GM19328 (cell line): ENCODE results near the gene BAG1.

Experiments
- ATAC-seq: cut with Tn5 transposase; IDR thresholded peaks from one replicate; pipeline ENCODE4 v1.9.1; 2021; ENCODE audit warnings: mild to moderate bottlenecking, moderate library complexity; ENCODE audit not compliant: unreplicated experiment

Gene BAG1

DNA sequence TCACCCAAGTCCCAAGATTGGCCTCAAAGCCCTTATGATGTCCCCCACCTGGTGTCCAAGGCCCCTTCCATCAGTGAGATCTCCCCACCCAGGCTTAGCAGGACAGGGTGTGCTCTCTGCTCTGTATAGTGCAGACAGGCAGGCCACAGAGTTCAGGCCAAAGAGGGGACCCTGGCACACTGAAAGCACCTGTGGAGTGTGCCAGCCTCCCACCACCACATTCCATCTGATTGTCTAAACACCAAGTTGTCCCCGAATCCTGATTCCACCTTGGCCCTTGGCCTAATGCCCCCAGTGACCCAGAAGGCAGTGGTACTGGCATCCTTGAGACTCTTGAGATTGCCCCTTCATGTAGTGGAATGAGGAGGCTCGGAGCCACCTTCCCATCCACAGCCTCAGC is 19.2 kb downstream of the BAG1 start:
- no peak for ATAC-seq

DNA sequence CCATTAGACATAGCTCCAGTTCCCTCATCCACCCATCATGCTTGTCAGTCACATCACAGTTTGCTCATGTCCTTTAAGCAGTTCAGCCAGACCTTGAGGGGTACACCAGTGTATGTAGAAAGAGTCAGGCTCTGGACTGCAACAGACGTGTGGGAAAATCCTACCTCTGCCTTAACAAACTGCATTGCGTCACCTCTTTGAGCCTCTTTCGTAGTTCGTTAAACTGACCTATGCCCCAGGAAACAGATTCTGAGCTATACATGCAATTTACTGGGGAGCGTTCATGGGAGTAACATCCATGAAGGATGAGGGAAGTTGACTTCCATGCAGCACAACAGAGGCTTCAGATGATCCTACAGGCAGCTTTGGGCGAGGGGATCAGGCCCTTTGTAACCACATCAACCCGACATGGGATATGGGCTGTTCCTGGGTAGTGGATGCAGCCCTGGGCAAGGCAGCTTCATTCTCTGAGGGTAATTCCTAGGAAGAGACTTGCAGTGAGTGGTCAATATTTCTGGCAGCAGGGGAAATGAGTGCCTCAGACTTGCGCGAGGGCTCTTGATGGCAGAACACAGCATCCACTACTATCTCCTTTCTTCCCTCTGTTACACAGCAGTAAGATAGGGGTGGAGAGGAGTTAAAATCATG is 20.2 kb downstream of the BAG1 start:
- ATAC-seq, result no peak

DNA sequence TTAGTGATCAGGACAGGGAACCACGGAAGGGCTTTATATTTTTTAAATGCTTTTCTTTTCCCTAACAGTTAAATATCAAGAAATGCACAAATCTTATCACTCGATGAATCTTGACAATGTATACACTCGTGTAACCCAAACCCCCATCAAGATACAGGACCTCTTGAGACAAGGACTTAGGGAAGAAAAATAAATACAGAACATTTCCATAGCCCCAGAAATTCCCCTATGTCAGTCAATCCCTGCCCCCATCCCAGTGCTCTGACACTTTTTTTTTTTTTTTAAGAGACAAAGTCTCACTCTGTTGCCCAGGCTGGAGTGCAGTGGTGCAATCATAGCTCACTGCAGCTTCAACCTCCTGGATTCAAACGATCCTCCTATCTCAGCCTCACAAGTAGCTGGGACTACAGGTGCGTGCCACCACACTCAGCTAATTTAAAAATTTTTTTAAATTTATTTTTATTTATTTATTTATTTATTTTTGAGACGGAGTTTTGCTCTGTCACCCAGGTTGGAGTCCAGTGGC is 21.8 kb downstream of the BAG1 start:
- no peak for ATAC-seq

DNA sequence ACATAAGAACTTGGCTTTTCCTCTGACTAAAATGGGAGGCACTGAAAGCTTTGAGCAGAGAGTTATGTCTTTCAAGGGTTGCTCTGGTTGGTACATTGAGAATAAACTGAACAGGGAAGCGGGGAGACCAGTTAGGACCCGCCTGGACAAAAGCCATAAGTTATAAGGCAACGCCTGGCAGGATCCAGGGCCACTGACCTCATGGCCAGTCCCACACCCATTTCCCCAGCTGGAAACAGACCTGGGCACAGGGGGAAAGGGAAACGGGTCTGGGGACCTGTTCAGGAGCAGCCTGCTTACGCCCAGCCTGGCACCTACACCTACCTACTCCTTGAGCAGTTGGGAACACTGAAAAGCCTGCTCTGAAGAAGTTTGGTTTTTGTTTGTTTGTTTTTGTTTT is 23.2 kb downstream of the BAG1 start:
- no peak for ATAC-seq

DNA sequence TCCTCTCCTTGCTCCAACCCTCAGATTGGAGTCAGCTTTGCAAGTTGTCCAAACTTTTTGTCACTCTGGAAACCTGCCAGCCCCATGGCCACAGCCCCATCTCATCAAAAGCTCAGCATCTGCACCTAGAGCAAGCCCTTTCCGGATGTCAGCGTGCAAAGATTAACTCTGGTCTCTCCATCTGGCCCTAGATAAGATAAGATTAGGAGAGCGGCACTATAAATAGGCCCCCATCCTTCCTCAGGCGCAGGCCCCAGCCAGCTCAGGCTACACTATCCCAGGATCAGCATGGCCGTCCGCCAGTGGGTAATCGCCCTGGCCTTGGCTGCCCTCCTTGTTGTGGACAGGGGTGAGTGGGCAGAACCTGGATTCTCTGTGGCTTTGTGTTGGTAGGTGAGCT is 24.6 kb downstream of the BAG1 start, which contains the start of gene SPINK4:
SPINK4 (plus strand) TSS at position 247 of the 400 bp plus-strand sequence; CDS start at position 289, 42 bp downstream.
- no peak for ATAC-seq

DNA sequence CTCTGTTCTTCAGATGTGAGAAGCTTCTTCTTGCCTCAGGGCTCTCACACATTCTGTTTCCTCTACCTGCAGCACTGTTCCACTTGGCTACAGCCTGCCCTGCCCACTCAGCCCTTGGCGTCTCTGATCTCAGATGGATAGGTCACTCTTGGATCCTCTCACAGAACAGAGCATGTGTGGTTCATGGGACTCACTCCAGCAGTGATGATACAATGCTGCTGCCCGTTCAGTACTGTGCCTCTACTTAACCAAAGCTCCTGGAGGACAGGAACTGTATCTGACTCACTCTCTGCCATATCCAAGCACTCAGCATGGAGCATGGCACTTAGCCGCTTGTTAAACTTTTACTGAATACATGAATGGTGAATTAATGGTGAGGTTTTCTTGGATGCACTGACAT is 27.9 kb downstream of the BAG1 start:
- ATAC-seq, result no peak

DNA sequence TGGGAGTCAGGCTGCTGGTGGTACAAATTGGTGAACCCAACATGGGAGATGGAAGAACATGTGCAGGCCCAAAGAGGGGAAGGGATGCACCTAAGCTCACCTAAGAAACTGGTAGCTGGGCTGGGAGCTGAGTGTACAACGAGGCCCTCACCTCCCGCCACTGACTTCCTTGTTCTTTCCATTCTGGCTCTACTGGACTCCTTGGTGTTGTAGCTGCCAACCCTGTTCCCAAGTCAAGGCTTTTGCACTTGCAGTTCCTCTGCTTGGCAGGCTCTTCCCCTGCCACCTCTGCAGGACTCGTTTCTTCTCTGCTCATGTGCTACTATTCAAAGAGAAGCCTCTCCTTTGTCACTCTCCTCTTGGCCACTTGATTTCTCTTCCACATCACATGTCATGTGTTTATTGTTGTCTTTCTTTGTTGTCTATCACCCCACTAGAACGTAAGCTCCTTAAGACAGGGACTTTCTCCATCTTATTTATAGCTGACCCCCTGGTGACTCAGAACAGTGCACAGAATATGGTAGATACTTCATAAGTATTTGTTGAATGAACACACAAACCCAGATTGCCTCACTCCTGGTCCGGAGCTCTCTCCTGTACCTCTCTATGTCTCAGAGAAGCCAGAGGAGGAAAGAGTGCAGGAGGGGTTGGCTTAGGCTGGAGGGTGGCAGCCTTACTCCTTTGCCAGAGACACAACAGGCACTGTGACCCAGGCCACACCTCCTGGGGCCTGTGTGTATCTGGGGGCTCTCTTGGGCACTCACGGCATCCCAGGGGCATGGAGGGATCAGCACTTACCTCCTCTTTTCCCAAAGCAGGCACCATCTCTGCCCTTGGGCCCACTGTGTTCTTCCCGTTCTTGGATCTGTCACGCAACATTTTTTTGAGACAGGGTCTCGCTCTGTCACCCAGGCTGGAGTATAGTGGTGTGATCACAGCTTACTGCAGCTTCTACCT is 29.7 kb downstream of the BAG1 start:
- ATAC-seq, result no peak

DNA sequence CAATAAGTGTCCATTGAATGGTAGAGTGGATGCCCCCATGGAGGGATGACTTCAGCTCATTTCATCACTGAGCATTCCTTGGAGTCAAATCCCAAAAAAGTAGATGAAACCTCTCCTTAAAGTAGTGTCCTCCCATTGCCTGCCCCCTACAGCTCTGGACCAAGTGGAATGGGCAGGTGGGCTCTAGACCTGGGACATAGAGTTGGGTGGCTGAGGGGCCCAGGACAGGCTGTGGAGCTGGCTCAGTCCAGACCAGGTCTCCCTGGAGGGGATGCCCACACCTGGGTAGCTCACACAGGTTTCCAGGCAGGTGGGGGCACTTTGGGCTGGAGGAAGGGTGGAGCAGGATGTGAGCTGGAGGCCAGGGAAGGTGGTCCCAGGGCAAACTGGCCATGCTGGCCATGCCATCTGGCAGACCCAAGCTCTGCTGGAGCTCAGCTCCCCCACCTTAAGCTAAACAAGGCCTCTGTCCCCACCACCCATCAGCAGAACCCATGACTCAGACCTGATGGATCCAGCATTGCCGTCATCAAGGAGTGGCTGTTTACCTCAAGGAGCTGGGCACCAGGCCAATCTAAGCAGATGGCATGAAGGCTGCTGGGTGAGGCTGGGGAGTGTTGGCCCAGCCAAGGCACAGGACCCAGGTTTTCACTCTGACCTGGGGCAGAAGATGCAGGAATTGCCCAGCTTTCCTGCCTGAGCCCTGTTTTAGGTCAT is 30.7 kb downstream of the BAG1 start:
- ATAC-seq, result no peak

DNA sequence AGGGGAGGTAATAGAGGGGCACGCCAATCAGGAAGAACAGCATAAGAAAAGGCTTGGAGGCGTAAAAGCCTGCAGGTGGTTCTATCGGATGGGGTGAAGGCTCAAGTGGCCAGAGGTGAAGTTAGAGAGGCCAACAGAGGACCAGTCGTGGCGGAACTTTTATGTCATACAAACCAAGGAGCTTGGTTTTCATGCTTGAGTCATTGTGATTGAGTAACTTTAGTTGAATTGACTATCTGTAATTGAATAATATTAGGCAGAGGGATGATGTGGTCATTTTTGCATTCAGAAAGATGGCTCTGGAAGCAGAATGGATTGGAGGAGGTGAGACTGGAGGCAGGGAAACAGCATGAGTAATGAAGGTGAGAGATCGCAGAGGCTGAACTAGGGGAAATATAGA is 31.7 kb downstream of the BAG1 start:
- no peak for ATAC-seq

DNA sequence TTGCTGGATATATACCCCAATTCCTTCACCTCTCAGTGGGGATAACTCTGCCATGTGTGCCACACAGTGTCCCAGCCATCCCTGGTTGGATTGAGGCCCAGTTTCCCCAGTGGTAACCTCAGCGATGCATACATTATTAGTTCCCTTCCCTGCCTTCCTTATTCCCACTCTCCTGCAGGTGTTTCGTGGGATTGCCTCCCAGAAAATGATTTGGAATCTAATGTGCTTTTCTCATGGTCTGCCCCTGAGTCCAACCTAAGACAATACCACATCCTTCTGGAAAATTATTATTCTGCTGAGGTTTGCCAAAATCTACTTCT is 32.9 kb downstream of the BAG1 start:
- no peak for ATAC-seq

DNA sequence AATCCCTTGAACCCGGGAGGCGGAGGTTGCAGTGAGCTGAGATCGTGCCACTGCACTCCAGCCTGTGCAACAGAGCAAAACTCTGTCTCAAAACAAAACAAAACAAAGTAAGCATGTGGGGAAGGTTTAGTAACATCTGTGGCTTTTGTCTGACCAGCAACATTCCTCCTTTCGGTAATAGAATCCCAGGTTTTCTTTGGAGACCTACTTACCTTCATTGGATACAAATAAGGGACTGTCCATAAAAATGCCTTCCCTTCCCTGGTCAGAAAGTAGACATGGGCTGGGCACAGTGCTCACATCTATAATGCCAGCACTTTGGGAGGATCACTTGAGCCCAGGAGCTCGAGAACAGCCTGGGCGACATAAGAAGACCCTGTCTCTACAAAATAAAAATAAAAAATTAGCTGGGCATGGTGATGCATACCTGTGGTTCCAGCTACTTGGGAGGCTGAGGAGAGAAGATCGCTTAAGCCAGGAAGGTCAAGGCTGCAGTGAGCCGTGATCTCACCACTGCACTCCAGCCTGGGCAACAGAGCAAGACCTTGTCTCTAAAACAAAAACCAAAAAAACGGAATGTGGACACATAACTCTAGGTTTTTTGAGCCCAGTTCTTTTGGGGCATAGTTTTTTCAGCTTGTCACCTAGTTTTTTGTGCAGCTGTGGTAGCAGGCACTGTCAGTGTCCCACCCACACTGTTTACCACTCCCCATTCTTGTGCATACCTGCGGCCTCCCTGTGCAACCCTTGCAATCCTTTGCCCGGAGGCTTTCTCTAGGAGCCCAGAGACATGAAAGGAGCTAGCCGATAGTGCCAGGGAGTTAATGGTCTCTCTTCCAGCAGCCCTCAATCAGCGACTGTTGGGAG is 33.5 kb downstream of the BAG1 start:
- ATAC-seq, result no peak

DNA sequence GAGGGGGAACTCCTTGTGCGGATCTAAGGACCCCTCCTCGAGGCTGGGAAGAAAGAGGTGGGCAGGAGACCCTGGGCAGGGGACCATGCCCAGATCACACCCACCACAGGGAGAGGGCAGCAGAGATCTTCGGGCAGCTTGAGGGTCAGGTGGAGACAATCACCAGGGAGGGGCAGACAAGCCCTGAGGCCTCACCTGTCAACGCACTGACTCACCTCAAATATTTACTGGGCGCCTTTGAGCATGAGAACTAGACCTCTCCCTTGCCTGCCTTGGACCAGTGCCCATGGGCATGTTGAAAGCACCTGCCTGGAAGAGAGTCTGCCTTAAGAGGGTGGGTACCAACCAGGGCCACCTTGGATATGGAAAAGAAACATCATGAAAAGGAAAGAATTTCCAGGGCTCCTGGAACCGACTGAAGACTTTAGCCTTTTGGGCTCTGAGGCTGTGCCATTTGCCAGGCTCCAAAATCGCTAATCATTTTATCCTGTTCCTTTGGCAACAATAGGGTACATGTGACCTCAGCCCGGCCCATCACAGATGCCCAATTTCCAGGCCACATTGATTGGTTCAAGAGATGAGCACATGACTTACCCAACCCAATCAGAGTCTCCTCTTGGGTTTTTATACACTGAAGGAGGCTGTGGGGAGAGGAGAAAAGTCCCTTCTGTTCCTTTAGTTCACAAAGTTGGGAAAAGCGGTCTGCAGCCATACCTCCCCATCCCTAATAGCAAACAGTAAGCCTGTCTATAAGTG is 35.0 kb downstream of the BAG1 start:
- ATAC-seq, result no peak

DNA sequence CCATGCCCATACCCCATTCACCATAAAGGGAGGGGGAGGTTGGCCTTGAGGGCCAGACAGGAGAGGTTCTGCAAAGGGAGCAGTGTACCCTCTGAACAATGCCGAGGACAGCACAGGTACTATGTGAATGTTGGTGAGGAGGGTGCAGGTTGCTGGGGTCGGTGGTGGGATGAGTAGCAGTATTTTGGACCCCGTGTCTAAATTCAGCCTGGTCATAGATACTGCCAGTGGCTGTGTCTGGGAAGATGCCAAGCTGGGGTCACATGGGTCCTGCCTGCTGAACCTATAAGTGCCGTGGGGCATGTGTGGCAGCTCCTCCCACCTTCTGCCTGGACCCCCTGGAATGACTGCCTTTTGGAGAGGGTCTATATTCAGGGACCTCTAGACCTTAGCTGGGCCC is 35.9 kb downstream of the BAG1 start:
- ATAC-seq, result no peak

DNA sequence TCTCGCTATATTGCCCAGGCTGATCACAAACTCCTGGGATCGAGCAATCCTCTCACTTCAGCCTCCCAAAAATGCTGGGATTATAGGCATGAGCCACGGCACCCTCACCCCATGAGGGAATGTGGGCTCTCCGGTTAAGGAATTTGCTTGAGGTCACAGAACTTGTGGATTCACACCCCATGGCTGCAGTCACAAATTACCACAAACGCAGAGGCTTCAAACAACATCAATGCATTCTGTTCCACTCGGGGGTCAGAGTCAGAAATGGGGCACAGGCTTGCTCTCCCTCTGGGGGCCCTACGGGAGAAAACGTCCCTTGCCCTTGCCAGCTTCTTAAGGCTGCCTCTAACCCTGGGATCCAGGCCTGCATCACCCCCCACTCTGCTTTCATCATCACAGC is 36.8 kb downstream of the BAG1 start:
- ATAC-seq, result no peak

DNA sequence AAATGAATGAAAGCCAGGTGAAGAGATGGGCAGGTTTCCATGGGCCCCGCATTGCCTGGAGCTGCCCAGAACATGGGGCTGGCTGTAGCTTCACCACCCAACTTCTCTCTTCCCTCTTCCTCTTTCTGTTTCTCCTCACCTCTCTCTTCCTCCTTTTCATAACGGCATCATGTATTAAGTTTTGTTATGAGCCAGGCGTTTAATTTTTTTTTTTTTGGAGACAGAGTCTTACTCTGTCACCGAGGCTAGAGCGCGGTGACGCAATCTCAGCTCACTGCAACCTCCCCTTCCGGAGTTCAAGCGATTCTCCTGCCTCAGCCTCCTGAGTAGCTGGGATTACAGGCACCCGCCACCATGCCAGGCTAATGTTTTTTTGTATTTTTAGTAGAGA is 37.5 kb downstream of the BAG1 start:
- no peak for ATAC-seq

DNA sequence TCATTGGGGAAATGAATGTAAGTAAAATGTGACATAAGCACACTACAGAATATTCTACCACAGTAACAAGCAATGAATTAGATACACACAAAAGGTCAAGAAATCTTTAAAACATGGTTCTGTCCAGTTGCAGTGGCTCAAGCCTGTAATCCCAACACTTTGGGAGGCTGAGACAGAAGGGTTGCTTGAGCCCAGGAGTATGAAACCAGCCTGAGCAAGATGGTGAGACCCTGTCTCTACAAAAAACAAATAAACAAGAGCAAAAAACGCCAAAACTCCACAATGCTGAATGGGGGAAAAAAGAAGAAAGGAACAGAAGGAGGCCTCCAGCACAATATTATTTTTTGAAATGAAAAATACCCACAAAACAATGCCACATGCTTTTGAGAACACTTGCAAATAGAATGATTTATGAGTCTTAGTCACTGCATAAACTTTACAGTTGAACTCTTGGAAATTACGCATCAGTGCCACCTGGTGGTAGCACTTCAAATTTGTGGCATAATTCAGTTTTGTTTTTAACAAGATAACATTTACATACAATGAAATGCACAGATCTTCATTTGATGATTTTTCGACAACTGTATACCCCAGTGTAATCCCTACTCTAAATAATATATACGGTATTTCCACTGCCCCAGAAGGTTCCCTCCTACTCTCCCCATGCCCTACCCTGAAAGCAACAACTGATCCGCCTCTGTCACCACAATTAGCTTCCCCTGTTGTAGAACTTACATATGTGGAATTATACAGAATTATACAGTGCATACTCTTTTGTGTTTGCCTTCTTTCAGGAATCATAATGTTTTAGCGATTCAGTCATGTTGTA is 39.0 kb downstream of the BAG1 start:
- no peak for ATAC-seq

DNA sequence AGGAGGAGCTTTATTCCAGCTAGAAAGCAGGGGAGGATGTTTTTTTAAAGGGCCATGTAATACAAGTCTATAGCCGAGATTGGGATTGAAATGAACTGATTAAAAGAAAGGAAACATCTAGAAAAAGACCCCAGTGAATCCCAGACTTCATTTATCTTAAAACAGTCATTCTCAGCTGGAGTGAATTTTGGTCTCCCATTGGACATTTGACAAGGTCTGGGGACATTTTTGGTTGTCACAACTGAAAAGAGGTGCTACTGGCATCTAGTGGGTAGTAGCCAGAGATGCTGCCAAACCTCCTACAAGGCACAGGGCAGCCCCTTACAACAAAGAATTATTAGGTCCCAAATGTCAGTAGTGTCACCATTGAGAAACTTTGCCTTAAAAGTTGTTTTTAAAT is 40.8 kb downstream of the BAG1 start:
- ATAC-seq, result no peak

DNA sequence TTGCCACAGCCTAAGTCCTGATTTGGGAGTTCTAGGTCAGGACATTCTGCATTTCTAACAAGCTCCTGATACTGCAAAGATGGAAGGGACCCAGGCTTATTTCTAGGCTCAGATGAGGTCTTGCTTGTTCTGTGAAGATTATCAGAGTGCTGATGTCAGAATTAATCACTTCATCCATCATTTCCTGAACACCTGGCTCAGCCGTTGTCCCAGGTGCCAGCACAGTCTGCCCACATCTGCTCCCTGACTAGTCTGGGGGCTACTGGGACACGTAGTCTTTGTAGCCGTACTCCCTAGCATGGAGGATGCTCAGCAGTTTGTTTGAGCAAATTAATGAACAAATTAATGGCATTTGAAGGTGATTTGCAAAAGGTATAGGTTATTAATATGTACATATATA is 42.5 kb downstream of the BAG1 start:
- no peak for ATAC-seq

DNA sequence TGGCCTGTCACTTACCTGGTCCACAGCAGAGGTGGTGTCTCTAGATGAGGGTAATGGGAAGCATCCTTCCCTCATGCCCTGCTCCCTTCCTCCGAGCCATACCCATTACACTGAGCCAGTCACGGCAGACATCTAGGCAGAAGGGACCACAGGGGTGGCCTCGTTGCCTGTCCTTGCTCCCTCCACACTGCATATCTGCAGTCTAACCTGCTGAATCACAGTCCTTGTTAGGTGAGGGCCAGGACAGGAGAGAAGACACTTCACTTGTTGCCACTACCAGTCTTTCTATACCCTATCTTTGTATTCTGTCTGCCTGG is 43.0 kb downstream of the BAG1 start:
- ATAC-seq, result no peak
